ENCODE results near the gene PNPLA6. TPM values are rescaled to one million over a fixed set of nuclear protein-coding genes. Genes with fewer than 3 reads are reported as not detected.

PNPLA6 gene
- total and polyA plus RNA-seq, 9 of the 15 experiments (the other 6 are each of a cell fraction or from before 2014, with no cell fraction given): 0.07 to 30.2 (median 8.3) TPM

- TF ChIP-seq YY1 (IDR thresholded peaks at IDR 0.05; ENCODE audit: borderline replicate concordance in 1 of 3, control insufficient read depth in 1 of 3, extremely low read depth in 1 of 3, insufficient read depth in 3 of 3, insufficient read length in 1 of 3, insufficient replicate concordance in 2 of 3, low read depth in 1 of 3, low read length in 2 of 3) (no peak), POLR3G (IDR thresholded peaks at IDR 0.05; ENCODE audit: extremely low read depth, insufficient read length, insufficient replicate concordance) (no peak), LEF1 (IDR thresholded peaks at IDR 0.05) (peak; percentile 80), TEAD1 (CRISPR knock-in tag; IDR thresholded peaks at IDR 0.05) (0 out of 4 replicates have a peak, but pooled peaks of 1 of the 2 experiments have one; percentile 63), POLR2H (tag; IDR thresholded peaks at IDR 0.05; ENCODE audit: low read depth) (no peak), MXD1 (CRISPR knock-in tag; IDR thresholded peaks at IDR 0.05; ENCODE audit: borderline replicate concordance, poor library complexity, severe bottlenecking) (no peak), RBM34 (IDR thresholded peaks at IDR 0.05; ENCODE audit: borderline replicate concordance, insufficient read depth, low read length) (no peak), ETS1 (conservative IDR thresholded peaks at IDR 0.05; ENCODE audit: control insufficient read depth, low read depth, low read length) (no peak; the same call in 1 of the 2 replicates), ARNT (IDR thresholded peaks at IDR 0.05) (peak in 1 of 2 experiments; percentile 66; a peak in 1 of 4 replicates), POLR2A (conservative IDR thresholded peaks at IDR 0.05) (no peak), TAF15 (IDR thresholded peaks at IDR 0.05; ENCODE audit: low read depth, low read length) (no peak), ZFP1 (CRISPR knock-in tag; IDR thresholded peaks at IDR 0.05) (no peak), SPI1 (IDR thresholded peaks at IDR 0.05; ENCODE audit: borderline replicate concordance, low read depth, low read length) (peak; percentile 67; the same call in 1 of the 2 replicates), SIX5 (IDR thresholded peaks at IDR 0.05; ENCODE audit: borderline replicate concordance in 1 of 2, insufficient read depth in 1 of 2, low read depth in 1 of 2, low read length in 2 of 2) (no peak), ZNF75A (CRISPR knock-in tag; IDR thresholded peaks at IDR 0.05) (no peak), NR2C1 (IDR thresholded peaks at IDR 0.05) (no peak), NR2C1 (tag; IDR thresholded peaks at IDR 0.05) (no peak), FOXA1 (IDR thresholded peaks at IDR 0.05; ENCODE audit: borderline replicate concordance) (no peak), NELFE (IDR thresholded peaks at IDR 0.05; ENCODE audit: insufficient read depth, insufficient read length) (no peak), GABPA (tag; conservative IDR thresholded peaks at IDR 0.05; ENCODE audit: low read depth) (no peak), ZNF12 (CRISPR knock-in tag; IDR thresholded peaks at IDR 0.05) (no peak)
- TF ChIP-seq, protein P1, sequence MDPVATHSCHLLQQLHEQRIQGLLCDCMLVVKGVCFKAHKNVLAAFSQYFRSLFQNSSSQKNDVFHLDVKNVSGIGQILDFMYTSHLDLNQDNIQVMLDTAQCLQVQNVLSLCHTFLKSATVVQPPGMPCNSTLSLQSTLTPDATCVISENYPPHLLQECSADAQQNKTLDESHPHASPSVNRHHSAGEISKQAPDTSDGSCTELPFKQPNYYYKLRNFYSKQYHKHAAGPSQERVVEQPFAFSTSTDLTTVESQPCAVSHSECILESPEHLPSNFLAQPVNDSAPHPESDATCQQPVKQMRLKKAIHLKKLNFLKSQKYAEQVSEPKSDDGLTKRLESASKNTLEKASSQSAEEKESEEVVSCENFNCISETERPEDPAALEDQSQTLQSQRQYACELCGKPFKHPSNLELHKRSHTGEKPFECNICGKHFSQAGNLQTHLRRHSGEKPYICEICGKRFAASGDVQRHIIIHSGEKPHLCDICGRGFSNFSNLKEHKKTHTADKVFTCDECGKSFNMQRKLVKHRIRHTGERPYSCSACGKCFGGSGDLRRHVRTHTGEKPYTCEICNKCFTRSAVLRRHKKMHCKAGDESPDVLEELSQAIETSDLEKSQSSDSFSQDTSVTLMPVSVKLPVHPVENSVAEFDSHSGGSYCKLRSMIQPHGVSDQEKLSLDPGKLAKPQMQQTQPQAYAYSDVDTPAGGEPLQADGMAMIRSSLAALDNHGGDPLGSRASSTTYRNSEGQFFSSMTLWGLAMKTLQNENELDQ (CRISPR knock-in tag; IDR thresholded peaks at IDR 0.05; ENCODE audit: borderline replicate concordance): no peak
- TF ChIP-seq, protein P2, sequence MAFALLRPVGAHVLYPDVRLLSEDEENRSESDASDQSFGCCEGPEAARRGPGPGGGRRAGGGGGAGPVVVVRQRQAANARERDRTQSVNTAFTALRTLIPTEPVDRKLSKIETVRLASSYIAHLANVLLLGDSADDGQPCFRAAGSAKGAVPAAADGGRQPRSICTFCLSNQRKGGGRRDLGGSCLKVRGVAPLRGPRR (CRISPR knock-in tag; IDR thresholded peaks at IDR 0.05): no peak
These were observed 28.9 kb upstream of the PNPLA6 start (continued) for GRCh38 chr19:7506385-7507328.
